ENCODE measurements around the gene HNF4A. TPM values are rescaled to one million over a fixed set of nuclear protein-coding genes. Genes with fewer than 3 reads are reported as not detected.

Gene HNF4A
- total and polyA plus RNA-seq, 2 of the 4 experiments (the other 2 are of a cell fraction) = not detected

GRCh38 chr20:44319839-44320422 lies 35.6 kb upstream of the HNF4A start:
- H4K20me1 ChIP-seq (ENCODE audit: insufficient read depth, low read length) = no peaks in the 10 kb centered on the region
- no peak overlapping the region for H2BK120ac ChIP-seq (ENCODE audit: low read depth, low read length)
- dilution Hi-C loops (cut with HindIII; ENCODE audit: low sequenced_read_pairs, unreplicated experiment) = no loop called here
- ChIA-PET POLR2A (ENCODE audit: unreplicated experiment) (interaction anchor here (1.1 kb wide), 1 partner anchor 9 kb away, joined by 4 read pairs; the partner anchor contains the start of gene FITM2), CTCF (interaction anchor here (0.6 to 0.8 kb wide), 3 partner anchors 8 to 212 kb away, joined by 3 to 6 read pairs (median 3); no protein-coding TSS in a partner anchor)
- H3K27me3 ChIP-seq (ENCODE audit: control insufficient read depth, insufficient read depth, low read length) = no peaks in the 10 kb centered on the region
- no peak overlapping the region for H3K9ac ChIP-seq (ENCODE audit: low read depth, low read length)
- no peaks in the 10 kb centered on the region for H3K36me3 ChIP-seq (ENCODE audit: control insufficient read depth, insufficient read depth, low read length)
- no peak overlapping the region for H3K4me2 ChIP-seq (ENCODE audit: low read depth, low read length)
- intact Hi-C loops (cut with micrococcal nuclease) = loop anchor here (10.0 kb wide), 1 partner anchor 135 kb away; no protein-coding TSS in a partner anchor
- H2BK20ac ChIP-seq (ENCODE audit: low read depth, low read length) = no peak overlapping the region
- H3K4ac ChIP-seq (ENCODE audit: low read depth, low read length) = no peak overlapping the region
- no peak overlapping the region for H2BK15ac ChIP-seq (ENCODE audit: low read depth, low read length)
- no peak overlapping the region for H4K8ac ChIP-seq (ENCODE audit: low read depth in 2 of 2, low read length in 2 of 2)
- no peaks in the 10 kb centered on the region for H3K79me1 ChIP-seq (ENCODE audit: low read depth in 1 of 2, low read length in 2 of 2)
- H2AFZ ChIP-seq (replicated peaks; ENCODE audit: low read length, poor library complexity) = no peak overlapping the region
- ATAC-seq (ENCODE audit: low read depth) (no peak), DNase-seq (no peak)
- no peak overlapping the region for H3K56ac ChIP-seq (ENCODE audit: extremely low read depth, insufficient read depth, low read length)
- no peak overlapping the region for H3K4me3 ChIP-seq (ENCODE audit: insufficient read depth, low read depth, low read length)
- in situ Hi-C loops (cut with MboI; ENCODE audit: low sequenced_read_pairs) = no loop called here
- H3K9me3 ChIP-seq (ENCODE audit: control insufficient read depth, insufficient read depth, low read length) = no peaks in the 10 kb centered on the region
- H3K4me1 ChIP-seq (ENCODE audit: control insufficient read depth, insufficient read depth, low read length) = no peaks in the 10 kb centered on the region
- H3K18ac ChIP-seq (ENCODE audit: low read depth, low read length) = no peak overlapping the region
- no CpG with 5 or more reads among the region's 2 CpGs for WGBS, 2 experiments (ENCODE audit: extremely low coverage in 2 of 2, insufficient read length in 1 of 2)
- TF ChIP-seq MAZ (IDR thresholded peaks at IDR 0.05; ENCODE audit: borderline replicate concordance, low read depth, low read length) (no peak), CTCF (conservative IDR thresholded peaks at IDR 0.05; ENCODE audit: low read depth, low read length) (no peak), ELK1 (IDR thresholded peaks at IDR 0.05; ENCODE audit: borderline replicate concordance, low read depth, low read length) (no peak), CHD1 (IDR thresholded peaks at IDR 0.05; ENCODE audit: low read depth, low read length) (no peak), FOS (IDR thresholded peaks at IDR 0.05; ENCODE audit: low read depth, low read length) (no peak), MXI1 (IDR thresholded peaks at IDR 0.05; ENCODE audit: borderline replicate concordance, low read depth, low read length) (no peak), MAFK (IDR thresholded peaks at IDR 0.05; ENCODE audit: low read depth, low read length) (no peak), POLR2A (IDR thresholded peaks at IDR 0.05; ENCODE audit: low read depth, low read length) (no peak)
- no peak overlapping the region for H2AK9ac ChIP-seq (replicated peaks; ENCODE audit: low read depth, low read length, poor library complexity)
- no peak overlapping the region for H4K5ac ChIP-seq (ENCODE audit: low read depth, low read length)
- no peaks in the 10 kb centered on the region for H3K9me1 ChIP-seq (ENCODE audit: insufficient read depth, low read length)
- H3K23ac ChIP-seq (ENCODE audit: low read depth, low read length) = no peak overlapping the region
- H3K14ac ChIP-seq (replicated peaks; ENCODE audit: low read depth, low read length) = no peak overlapping the region
- no peak overlapping the region for H3K27ac ChIP-seq (ENCODE audit: insufficient read depth, low read length)
- BruUV-seq (replicated peaks) = no TSS peak
- H2BK5ac ChIP-seq (ENCODE audit: low read depth, low read length, poor library complexity, severe bottlenecking) = no peak overlapping the region
- H4K91ac ChIP-seq (ENCODE audit: insufficient read depth, low read depth, low read length) = no peak overlapping the region
- H2AK5ac ChIP-seq (ENCODE audit: low read depth, low read length) = no peak overlapping the region
